Astrocyte of the cerebellum (primary cell): ENCODE results near the gene OR7D2.

ENCODE experiments used
- DNase-seq: peaks from one replicate; pipeline ENCODE4 v3.0.0-alpha.2; 2011; ENCODE audit warnings: low read depth
- H3K4me3 ChIP-seq: 2 replicates; pipeline ENCODE4 v1.5.1; 2011; ENCODE audit warnings: mild to moderate bottlenecking, low read depth, low read length, moderate library complexity
- in situ Hi-C: cut with HindIII; loops from 2 replicates; pipeline ENCODE4 v1.10.0; 2017; ENCODE audit warnings: low sequenced_read_pairs
- TF ChIP-seq, protein P1 (sequence below): IDR thresholded peaks from 2 replicates; pipeline ENCODE4 v1.5.1; 2012; ENCODE audit warnings: low read length, low read depth, moderate library complexity, mild to moderate bottlenecking; ENCODE audit errors: missing control alignments

The OR7D2 gene

GRCh38 chr19:9159891-9160290 is 18.9 kb upstream of the OR7D2 start:
- in situ Hi-C loops = no loop called here
- TF ChIP-seq, protein P1, sequence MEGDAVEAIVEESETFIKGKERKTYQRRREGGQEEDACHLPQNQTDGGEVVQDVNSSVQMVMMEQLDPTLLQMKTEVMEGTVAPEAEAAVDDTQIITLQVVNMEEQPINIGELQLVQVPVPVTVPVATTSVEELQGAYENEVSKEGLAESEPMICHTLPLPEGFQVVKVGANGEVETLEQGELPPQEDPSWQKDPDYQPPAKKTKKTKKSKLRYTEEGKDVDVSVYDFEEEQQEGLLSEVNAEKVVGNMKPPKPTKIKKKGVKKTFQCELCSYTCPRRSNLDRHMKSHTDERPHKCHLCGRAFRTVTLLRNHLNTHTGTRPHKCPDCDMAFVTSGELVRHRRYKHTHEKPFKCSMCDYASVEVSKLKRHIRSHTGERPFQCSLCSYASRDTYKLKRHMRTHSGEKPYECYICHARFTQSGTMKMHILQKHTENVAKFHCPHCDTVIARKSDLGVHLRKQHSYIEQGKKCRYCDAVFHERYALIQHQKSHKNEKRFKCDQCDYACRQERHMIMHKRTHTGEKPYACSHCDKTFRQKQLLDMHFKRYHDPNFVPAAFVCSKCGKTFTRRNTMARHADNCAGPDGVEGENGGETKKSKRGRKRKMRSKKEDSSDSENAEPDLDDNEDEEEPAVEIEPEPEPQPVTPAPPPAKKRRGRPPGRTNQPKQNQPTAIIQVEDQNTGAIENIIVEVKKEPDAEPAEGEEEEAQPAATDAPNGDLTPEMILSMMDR = no peak
- no peak for DNase-seq
- no peak overlapping the region for H3K4me3 ChIP-seq

GRCh38 chr19:9161427-9161826 is 17.4 kb upstream of the OR7D2 start:
- in situ Hi-C loops = no loop called here
- DNase-seq = no peak
- TF ChIP-seq, protein P1 = no peak
- H3K4me3 ChIP-seq = no peak overlapping the region

DNA sequence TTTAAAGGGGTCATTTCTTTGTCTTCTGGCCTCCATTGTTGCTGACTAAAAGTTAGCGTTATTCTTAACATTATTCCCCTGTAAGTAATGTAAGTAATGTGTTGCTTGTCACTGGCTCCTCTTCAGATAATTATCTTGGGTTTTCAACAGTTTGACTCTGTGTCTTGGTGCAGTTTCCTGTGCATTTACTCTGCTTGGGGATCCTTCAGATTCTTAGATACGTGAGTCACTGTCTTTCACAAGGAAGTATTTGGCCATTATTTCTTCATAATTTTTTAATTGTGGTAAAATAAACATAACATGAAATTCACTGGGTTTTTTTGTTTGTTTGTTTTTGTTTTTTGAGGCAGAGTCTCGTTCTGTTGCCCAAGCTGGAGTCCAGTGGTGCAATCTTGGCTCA is 13.5 kb upstream of the OR7D2 start:
- in situ Hi-C loops = no loop called here
- DNase-seq = no peak
- TF ChIP-seq, protein P1 = no peak
- H3K4me3 ChIP-seq = no peak overlapping the region

DNA sequence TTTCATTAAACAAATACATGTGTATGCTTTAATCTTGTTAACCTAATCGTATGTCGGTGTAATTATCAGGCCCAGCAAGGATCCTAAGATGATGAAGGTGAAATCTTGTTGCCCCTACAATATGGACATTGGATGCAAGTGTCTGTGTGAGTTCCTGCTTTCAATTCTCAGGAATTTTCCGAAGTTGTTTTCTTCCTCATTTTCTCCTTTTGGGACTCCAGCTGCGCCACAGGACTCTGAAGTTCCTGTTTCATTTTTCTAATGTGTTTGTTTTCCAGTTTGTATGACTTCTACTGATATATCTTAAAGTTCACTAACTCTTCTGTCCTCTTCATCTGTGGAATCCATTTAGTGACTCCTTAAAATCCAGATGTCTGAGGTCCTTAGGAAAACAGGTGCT is 11.9 kb upstream of the OR7D2 start:
- DNase-seq = no peak

DNA sequence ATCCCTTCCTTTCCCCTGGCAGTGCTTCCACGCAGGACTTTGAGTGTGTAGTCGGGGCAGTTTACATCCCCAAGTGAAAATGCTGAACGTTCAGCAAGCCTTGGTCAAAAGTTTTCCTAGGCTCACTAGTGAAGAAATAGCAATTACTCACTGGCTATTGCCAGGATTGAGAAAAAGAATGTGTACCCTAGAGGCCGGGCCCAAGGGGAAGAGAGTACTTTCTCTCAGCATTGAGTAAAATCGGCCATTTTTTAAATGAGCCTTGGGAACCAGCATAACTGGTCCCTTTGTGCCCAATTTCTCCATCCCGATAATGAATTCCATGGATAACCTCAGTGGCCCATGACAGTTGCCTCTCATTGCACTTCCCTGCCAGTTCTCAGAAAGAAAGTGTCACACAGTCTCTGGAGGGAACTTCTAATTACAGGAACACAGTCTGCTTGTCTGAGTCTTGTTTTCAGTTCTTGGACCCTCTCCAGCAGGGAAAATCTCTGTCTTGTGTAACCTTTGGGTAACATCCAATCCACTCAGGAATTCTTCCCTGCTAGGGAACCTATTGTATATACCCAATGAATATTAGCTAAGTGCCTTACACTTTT is 7.3 kb upstream of the OR7D2 start:
- no peak for DNase-seq
- in situ Hi-C loops = no loop called here
- TF ChIP-seq, protein P1 = no peak
- H3K4me3 ChIP-seq = no peak overlapping the region

More for the DNA sequence above, 11.9 kb upstream of the OR7D2 start:
- TF ChIP-seq, protein P1 = no peak
- no peak overlapping the region for H3K4me3 ChIP-seq
- in situ Hi-C loops = no loop called here

DNA sequence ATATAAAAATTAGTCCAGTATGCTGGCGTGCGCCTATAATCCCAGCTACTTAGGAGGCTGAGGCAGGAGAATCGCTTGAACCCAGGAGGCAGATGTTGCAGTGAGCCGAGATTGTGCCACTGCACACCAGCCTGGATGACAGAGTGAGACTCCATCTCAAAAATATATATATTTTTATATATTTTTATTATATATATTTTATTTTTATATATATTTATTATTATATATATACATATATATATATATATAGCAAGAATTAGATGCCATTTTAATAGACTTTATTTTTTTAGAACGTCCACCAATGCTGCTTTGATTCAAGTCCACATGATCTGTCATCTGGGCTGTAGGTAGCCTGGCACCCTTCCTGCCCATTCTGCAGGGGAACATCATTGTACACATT is 3.5 kb upstream of the OR7D2 start:
- DNase-seq = no peak
- no peak overlapping the region for H3K4me3 ChIP-seq
- in situ Hi-C loops = no loop called here
- TF ChIP-seq, protein P1 = no peak
